Thymus (tissue), 11 donors: ENCODE results near the gene ACOT11. TPM values are rescaled to one million over a fixed set of nuclear protein-coding genes. Genes with fewer than 3 reads are reported as not detected.
"Not testable (repeated sequence)": the region's sequence is repeated elsewhere in the genome, so short reads cannot be mapped to it uniquely, and the experiment has no call there.

ENCODE experiments used
- DNase-seq, 9 donors: peaks; one replicate each; pipeline ENCODE4 v3.0.0-alpha.2; 2013; ENCODE audit warnings: low spot score in 9 of 9, low read depth in 6 of 9, missing footprints in 1 of 9
- H3K27ac ChIP-seq, 2 donors: one replicate each; pipeline ENCODE4 v1.5.1; 2013; ENCODE audit warnings: control low read depth in 1 of 2, low read depth in 1 of 2, low read length in 1 of 2, mild to moderate bottlenecking in 1 of 2, moderate library complexity in 1 of 2
- H3K27me3 ChIP-seq, 2 donors: one replicate each; pipeline ENCODE4 v1.5.1; 2013; ENCODE audit warnings: low read length in 1 of 2; ENCODE audit not compliant: control insufficient read depth in 2 of 2, insufficient read depth in 1 of 2
- H3K36me3 ChIP-seq, 2 donors: one replicate each; pipeline ENCODE4 v1.5.1; 2013; ENCODE audit warnings: low read length in 1 of 2, mild to moderate bottlenecking in 1 of 2, moderate library complexity in 1 of 2; ENCODE audit not compliant: control insufficient read depth in 2 of 2, insufficient read depth in 2 of 2
- H3K4me1 ChIP-seq, 2 donors: one replicate each; pipeline ENCODE4 v1.5.1; 2013; ENCODE audit warnings: low read length in 2 of 2; ENCODE audit not compliant: control insufficient read depth in 2 of 2, insufficient read depth in 2 of 2
- H3K4me3 ChIP-seq, 2 donors: one replicate each; pipeline ENCODE4 v1.5.1; 2013; ENCODE audit warnings: low read length in 2 of 2, control low read depth in 1 of 2, mild to moderate bottlenecking in 1 of 2
- H3K9me3 ChIP-seq, 2 donors: one replicate each; pipeline ENCODE4 v1.5.1; 2013; ENCODE audit warnings: low read length in 1 of 2, mild to moderate bottlenecking in 1 of 2; ENCODE audit not compliant: control insufficient read depth in 2 of 2, insufficient read depth in 1 of 2
- WGBS: extraction: QIAGEN DNeasy Blood & Tissue Kit; methylation state at CpG from one replicate; pipeline ENCODE4 v1.1.7; 2013; 5-methylcytosine and 5-hydroxymethylcytosine counted together
- polyA plus RNA-seq: library from polyadenylated mRNA; stranded (reverse); fragments of 200-250 nt; gene quantifications from one replicate; pipeline ENCODE4 v1.2.3, GENCODE V29; 2013
- total RNA-seq: library from RNA; stranded (reverse); fragments of 120-200 nt; gene quantifications from one replicate; pipeline ENCODE4 v1.2.4, GENCODE V29; 2013
- donor health status: healthy.

Gene ACOT11
- total and polyA plus RNA-seq, 2 donors = 1.2 to 1.3 TPM

GRCh38 chr1:54507033-54507870 is 40.8 kb upstream of the ACOT11 start:
- no peak overlapping the region for H3K4me3 ChIP-seq
- no peaks in the 10 kb centered on the region for H3K9me3 ChIP-seq
- H3K4me1 ChIP-seq = no peaks in the 10 kb centered on the region
- WGBS = 96% methylated on average over 17 of the region's 17 CpGs
- no peak overlapping the region for H3K27ac ChIP-seq
- H3K36me3 ChIP-seq = no peaks in the 10 kb centered on the region
- H3K27me3 ChIP-seq = no peaks in the 10 kb centered on the region
- no peak for DNase-seq

- no peaks in the 10 kb centered on the region for H3K9me3 ChIP-seq
- WGBS = 91% methylated on average over 3 of the region's 3 CpGs
- no peaks in the 10 kb centered on the region for H3K36me3 ChIP-seq
- no peak overlapping the region for H3K27ac ChIP-seq
- no peak for DNase-seq
- no peaks in the 10 kb centered on the region for H3K27me3 ChIP-seq
- no peak overlapping the region for H3K4me3 ChIP-seq
- no peaks in the 10 kb centered on the region for H3K4me1 ChIP-seq
Observed at GRCh38 chr1:54510715-54511270, 37.2 kb upstream of the ACOT11 start.

GRCh38 chr1:54513921-54514580 is 34.0 kb upstream of the ACOT11 start:
- not testable (repeated sequence) for H3K4me1 ChIP-seq, H3K9me3 ChIP-seq, H3K36me3 ChIP-seq, DNase-seq, H3K27ac ChIP-seq, H3K27me3 ChIP-seq, H3K4me3 ChIP-seq
- WGBS = 95% methylated on average over 24 of the region's 24 CpGs

- no peak for DNase-seq
- Histone ChIP-seq H3K27me3 (no peaks in the 10 kb centered on the region), H3K4me3 (no peak overlapping the region), H3K4me1 (no peaks in the 10 kb centered on the region), H3K36me3 (no peaks in the 10 kb centered on the region), H3K27ac (no peak overlapping the region), H3K9me3 (no peaks in the 10 kb centered on the region)
- WGBS = 92% methylated on average over 4 of the region's 4 CpGs
Observed at GRCh38 chr1:54516249-54516920, 31.6 kb upstream of the ACOT11 start.

GRCh38 chr1:54517496-54517895 is 30.5 kb upstream of the ACOT11 start:
- H3K4me1 ChIP-seq = no peaks in the 10 kb centered on the region
- H3K4me3 ChIP-seq = no peak overlapping the region
- no peaks in the 10 kb centered on the region for H3K27me3 ChIP-seq

GRCh38 chr1:54518489-54518888 is 29.5 kb upstream of the ACOT11 start:
- H3K27ac ChIP-seq = no peak overlapping the region
- no peak for DNase-seq
- 97% methylated on average over 2 of the region's 2 CpGs for WGBS

More at GRCh38 chr1:54517496-54517895, 30.5 kb upstream of the ACOT11 start:
- H3K9me3 ChIP-seq = no peaks in the 10 kb centered on the region
- H3K27ac ChIP-seq = no peak overlapping the region
- no peaks in the 10 kb centered on the region for H3K36me3 ChIP-seq
- 99% methylated on average over 9 of the region's 9 CpGs for WGBS
- no peak for DNase-seq

GRCh38 chr1:54519709-54520108 is 28.3 kb upstream of the ACOT11 start:
- Histone ChIP-seq H3K27me3 (no peaks in the 10 kb centered on the region), H3K27ac (no peak overlapping the region), H3K36me3 (no peaks in the 10 kb centered on the region), H3K4me3 (no peak overlapping the region), H3K9me3 (no peaks in the 10 kb centered on the region), H3K4me1 (no peaks in the 10 kb centered on the region)
- no peak for DNase-seq
- WGBS = 74% methylated on average over 5 of the region's 5 CpGs

More at GRCh38 chr1:54518489-54518888, 29.5 kb upstream of the ACOT11 start:
- Histone ChIP-seq H3K27me3 (no peaks in the 10 kb centered on the region), H3K4me3 (no peak overlapping the region), H3K9me3 (no peaks in the 10 kb centered on the region), H3K36me3 (no peaks in the 10 kb centered on the region), H3K4me1 (no peaks in the 10 kb centered on the region)

GRCh38 chr1:54520631-54521321 is 27.3 kb upstream of the ACOT11 start:
- Histone ChIP-seq H3K27me3 (no peaks in the 10 kb centered on the region), H3K4me3 (no peak overlapping the region), H3K4me1 (no peaks in the 10 kb centered on the region), H3K9me3 (no peaks in the 10 kb centered on the region), H3K36me3 (no peaks in the 10 kb centered on the region), H3K27ac (no peak overlapping the region)
- no peak for DNase-seq
- 97% methylated on average over 9 of the region's 9 CpGs for WGBS
